Measurements from ENCODE around the gene CPZ. TPM values are rescaled to one million over a fixed set of nuclear protein-coding genes. Genes with fewer than 3 reads are reported as not detected.

Gene CPZ
- polyA plus RNA-seq, 4 donors, result 21.5 to 29.1 (median 25.0) TPM

Other genes with a start within 250 kb of the CPZ start
- gene ACOX3, start 152.0 kb upstream of the CPZ start, polyA plus RNA-seq (ENCODE audit: insufficient read length in 4 of 4), result 10 to 100 TPM; 15.4 to 19.2 (median 16.5) TPM
- gene TRMT44, start 152.0 kb upstream of the CPZ start, polyA plus RNA-seq (ENCODE audit: insufficient read length in 4 of 4), result 10 to 100 TPM; 13.1 to 21.8 (median 18.0) TPM
- 1 to 10 TPM in 2 of 4 donors, under 1 TPM in 2; 0.32 to 1.8 (median 1.1) TPM for gene GPR78, start 12.4 kb upstream of the CPZ start, polyA plus RNA-seq (ENCODE audit: insufficient read length in 4 of 4)

Data from left renal cortex interstitium (tissue), 4 donors.